Measurements from ENCODE around the gene GRIN1.

GRCh38 chr9:137218212-137218753 lies 79.3 kb downstream of the GRIN1 start:
- no peak for TF ChIP-seq CTCF (IDR thresholded peaks at IDR 0.05; ENCODE audit: low read length)
- TF ChIP-seq EZH2 (IDR thresholded peaks at IDR 0.05; ENCODE audit: borderline replicate concordance, low read length), result no peak

Data from OCI-LY1 (cell line).